Measurements from ENCODE around the gene ITGB7.

- TF ChIP-seq POLR2A (IDR thresholded peaks at IDR 0.05; ENCODE audit: low read depth, low read length) (no peak), POLR2AphosphoS5 (IDR thresholded peaks at IDR 0.05; ENCODE audit: low read depth, low read length) (no peak), TAF1 (IDR thresholded peaks at IDR 0.05; ENCODE audit: low read depth, low read length) (no peak), SPI1 (IDR thresholded peaks at IDR 0.05; ENCODE audit: low read depth, low read length) (no peak)
Observed at GRCh38 chr12:53220694-53221202, 13.7 kb upstream of the ITGB7 start.

All from GM12891 (cell line).